GM23338 (cell line): ENCODE measurements around the gene DEK. TPM values are rescaled to one million over a fixed set of nuclear protein-coding genes. Genes with fewer than 3 reads are reported as not detected.

ENCODE experiments used
- ATAC-seq: fragments of 200-7000 bp; cut with Tn5 transposase; 3 replicates; pipeline ENCODE4 v1.9.1; 2020
- DNase-seq: peaks from one replicate; pipeline ENCODE4 v3.0.0-alpha.2; 2015; ENCODE audit warnings: low spot score
- H2AFZ ChIP-seq: fragments of 200-600 bp; sonication (generic); 2 replicates; pipeline ENCODE4 v1.8.0; 2016; ENCODE audit warnings: antibody characterized with exemption, mild to moderate bottlenecking, moderate library complexity
- H3F3A ChIP-seq: fragments of 200-600 bp; sonication (generic); replicated peaks from 2 replicates; pipeline ENCODE4 v1.8.0; 2017; ENCODE audit warnings: antibody characterized with exemption, mixed run types, low read depth
- H3K27ac ChIP-seq: fragments of 200-600 bp; sonication (generic); 2 replicates; pipeline ENCODE4 v1.6.1; 2016; ENCODE audit warnings: low read depth
- H3K27me3 ChIP-seq: fragments of 200-600 bp; sonication (generic); 2 replicates; pipeline ENCODE4 v1.8.0; 2016; ENCODE audit warnings: mild to moderate bottlenecking, mixed run types, moderate library complexity; ENCODE audit not compliant: insufficient read depth
- H3K36me3 ChIP-seq: fragments of 200-600 bp; sonication (generic); 2 replicates; pipeline ENCODE4 v1.8.0; 2016; ENCODE audit warnings: mild to moderate bottlenecking; ENCODE audit not compliant: insufficient read depth
- H3K4me1 ChIP-seq: fragments of 200-600 bp; sonication (generic); 2 replicates; pipeline ENCODE4 v1.8.0; 2016; ENCODE audit warnings: mild to moderate bottlenecking, moderate library complexity; ENCODE audit not compliant: insufficient read depth
- H3K4me2 ChIP-seq: fragments of 200-600 bp; sonication (generic); 2 replicates; pipeline ENCODE4 v1.7.1; 2017; ENCODE audit warnings: mixed run types
- H3K4me3 ChIP-seq: fragments of 200-600 bp; sonication (generic); 2 replicates; pipeline ENCODE4 v1.6.1; 2016; ENCODE audit warnings: mixed run types
- H3K79me2 ChIP-seq: fragments of 200-600 bp; sonication (generic); replicated peaks from 2 replicates; pipeline ENCODE4 v1.8.0; 2017; ENCODE audit warnings: mild to moderate bottlenecking; ENCODE audit not compliant: insufficient read depth
- H3K9me2 ChIP-seq: fragments of 200-600 bp; sonication (generic); 2 replicates; pipeline ENCODE4 v1.8.0; 2017; ENCODE audit not compliant: insufficient read depth
- H4K20me1 ChIP-seq: fragments of 200-600 bp; sonication (generic); replicated peaks from 2 replicates; pipeline ENCODE4 v1.8.0; 2017; ENCODE audit warnings: mild to moderate bottlenecking; ENCODE audit not compliant: insufficient read depth
- H3K27ac Mint-ChIP-seq: 2 replicates; pipeline ENCODE4 v1.8.0; 2020; ENCODE audit warnings: inconsistent platforms, mild to moderate bottlenecking, moderate library complexity, mixed read lengths
- H3K27me3 Mint-ChIP-seq: 3 replicates; pipeline ENCODE4 v1.8.0; 2022; ENCODE audit warnings: low read depth, mild to moderate bottlenecking, moderate library complexity, mixed read lengths, inconsistent platforms; ENCODE audit not compliant: insufficient read depth, poor library complexity
- H3K36me3 Mint-ChIP-seq: 3 replicates; pipeline ENCODE4 v1.8.0; 2021; ENCODE audit warnings: low read depth, mild to moderate bottlenecking, inconsistent platforms, moderate library complexity, mixed read lengths
- H3K4me1 Mint-ChIP-seq: 3 replicates; pipeline ENCODE4 v1.8.0; 2020; ENCODE audit warnings: mild to moderate bottlenecking, inconsistent platforms, mixed read lengths
- H3K4me3 Mint-ChIP-seq: 3 replicates; pipeline ENCODE4 v1.8.0; 2021; ENCODE audit warnings: moderate library complexity, mild to moderate bottlenecking, inconsistent platforms, mixed read lengths
- H3K9me3 Mint-ChIP-seq: 3 replicates; pipeline ENCODE4 v1.8.0; 2020; ENCODE audit warnings: moderate library complexity, mild to moderate bottlenecking, inconsistent platforms, mixed read lengths
- CTCF ChIP-seq, 2 experiments: fragments of 200-600 bp in 1 of 2; sonication (generic) in 1 of 2; conservative IDR thresholded peaks; 2 replicates each; pipeline versions ENCODE4 v1.5.1 to v1.6.1; 2016 to 2017; ENCODE audit warnings: antibody characterized with exemption in 2 of 2, low read depth in 2 of 2, mild to moderate bottlenecking in 2 of 2, moderate library complexity in 1 of 2
- ETS1 ChIP-seq: IDR thresholded peaks from 2 replicates; pipeline ENCODE4 v1.6.1; 2016; ENCODE audit warnings: antibody characterized with exemption
- EZH2 ChIP-seq: fragments of 200-600 bp; sonication (generic); IDR thresholded peaks from one replicate; pipeline ENCODE4 v1.8.0; 2017; ENCODE audit warnings: antibody characterized with exemption, mild to moderate bottlenecking, low read depth; ENCODE audit not compliant: unreplicated experiment
- EZH2phosphoT487 ChIP-seq: fragments of 200-600 bp; sonication (generic); IDR thresholded peaks from one replicate; pipeline ENCODE4 v1.8.1; 2018; ENCODE audit warnings: antibody characterized with exemption; ENCODE audit not compliant: unreplicated experiment
- POLR2AphosphoS5 ChIP-seq: IDR thresholded peaks from 2 replicates; pipeline ENCODE4 v1.6.1; 2016; ENCODE audit warnings: antibody characterized with exemption, low read depth
- polyA plus RNA-seq: library from polyadenylated mRNA; unstranded; fragments of >200 nt; fragmentation: Nextera tagmentation; extraction: Ambion mirVana; gene quantifications from 2 replicates; pipeline ENCODE4 v1.2.1, GENCODE V29; 2016
- total RNA-seq: library from RNA; depleted of rRNA; stranded (reverse); fragments of >200 nt; shearing (Covaris generic); gene quantifications from 2 replicates; pipeline ENCODE4 v1.2.3, GENCODE V29; 2014
- TF ChIP-seq, protein P1 (sequence below): IDR thresholded peaks from one replicate; pipeline ENCODE4 v1.6.1; 2018; ENCODE audit warnings: antibody characterized with exemption; ENCODE audit not compliant: unreplicated experiment

DEK gene
- total and polyA plus RNA-seq, 2 experiments from 2014 or later: 218 to 582 TPM

- H3K9me2 ChIP-seq: 0 out of 2 replicates have a peak, but pooled peaks cover 3% of the 10 kb centered on the region
- no peak overlapping the region for H3K4me3 ChIP-seq
- no peak overlapping the region for H3K27ac Mint-ChIP-seq
Measured at GRCh38 chr6:18268066-18268465, 3.7 kb upstream of the DEK start.

DNA sequence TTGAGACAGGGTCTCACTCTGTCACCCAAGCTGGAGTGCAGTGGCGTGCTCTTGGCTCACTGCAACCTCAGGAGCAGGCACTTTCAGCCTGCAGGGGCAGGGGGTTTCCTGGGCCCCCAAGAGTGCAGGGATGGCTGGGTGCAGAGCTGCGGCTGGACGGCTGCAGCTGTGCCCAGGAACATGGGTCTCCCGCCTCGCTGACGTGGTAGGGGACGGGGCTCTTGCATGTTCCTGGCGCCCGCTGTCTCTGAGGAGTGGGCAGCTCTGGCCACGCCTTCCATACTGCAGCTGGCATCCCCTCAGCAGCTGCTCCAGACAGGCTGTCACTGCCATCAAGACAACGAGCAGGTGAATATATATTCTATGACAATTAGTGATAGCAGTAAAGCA is 2.2 kb upstream of the DEK start:
- Histone ChIP-seq H3F3A (0 out of 2 replicates have a peak, but pooled peaks cover 6% of the 10 kb centered on the region), H2AFZ (no peak overlapping the region), H3K4me1 (peaks cover 18% of the 10 kb centered on the region), H3K9me2 (no peaks in the 10 kb centered on the region), H3K79me2 (peaks cover 25% of the 10 kb centered on the region), H3K27ac (no peak overlapping the region), H3K27me3 (peaks cover 7% of the 10 kb centered on the region; the same call in 1 of the 2 replicates), H3K4me3 (no peak overlapping the region), H4K20me1 (peaks cover 12% of the 10 kb centered on the region; the same call in 1 of the 2 replicates), H3K36me3 (no peaks in the 10 kb centered on the region; the same call in 1 of the 2 replicates), H3K4me2 (no peak overlapping the region)
- H3K4me1 Mint-ChIP-seq: peaks cover 17% of the 10 kb centered on the region
- H3K36me3 Mint-ChIP-seq: peaks cover 34% of the 10 kb centered on the region
- DNase-seq (no peak), ATAC-seq (no peak)
- peaks cover 14% of the 10 kb centered on the region for H3K9me3 Mint-ChIP-seq
- no peak for TF ChIP-seq EZH2
- TF ChIP-seq CTCF (conservative IDR thresholded peaks at IDR 0.05; ENCODE audit: low read depth in 2 of 2): no peak
- TF ChIP-seq POLR2AphosphoS5: no peak
- TF ChIP-seq ETS1: no peak
- TF ChIP-seq EZH2phosphoT487: no peak
- peaks cover 11% of the 10 kb centered on the region for H3K27me3 Mint-ChIP-seq
- H3K27ac Mint-ChIP-seq: no peak overlapping the region
- no peak overlapping the region for H3K4me3 Mint-ChIP-seq

More at GRCh38 chr6:18268066-18268465, 3.7 kb upstream of the DEK start:
- Histone ChIP-seq H3K79me2 (peaks cover 10% of the 10 kb centered on the region), H3F3A (0 out of 2 replicates have a peak, but pooled peaks cover 6% of the 10 kb centered on the region), H3K4me2 (no peak overlapping the region), H3K36me3 (no peaks in the 10 kb centered on the region), H4K20me1 (peaks cover 5% of the 10 kb centered on the region; the same call in 1 of the 2 replicates), H2AFZ (no peak overlapping the region), H3K4me1 (peaks cover 5% of the 10 kb centered on the region; the same call in 1 of the 2 replicates), H3K27me3 (peaks cover 7% of the 10 kb centered on the region; the same call in 1 of the 2 replicates), H3K27ac (no peak overlapping the region)
- peaks cover 19% of the 10 kb centered on the region for H3K36me3 Mint-ChIP-seq
- DNase-seq: no peak
- peaks cover 13% of the 10 kb centered on the region for H3K27me3 Mint-ChIP-seq
- peaks cover 7% of the 10 kb centered on the region; the same call in 1 of the 3 replicates for H3K4me1 Mint-ChIP-seq
- H3K4me3 Mint-ChIP-seq: no peak overlapping the region
- TF ChIP-seq, protein P1, sequence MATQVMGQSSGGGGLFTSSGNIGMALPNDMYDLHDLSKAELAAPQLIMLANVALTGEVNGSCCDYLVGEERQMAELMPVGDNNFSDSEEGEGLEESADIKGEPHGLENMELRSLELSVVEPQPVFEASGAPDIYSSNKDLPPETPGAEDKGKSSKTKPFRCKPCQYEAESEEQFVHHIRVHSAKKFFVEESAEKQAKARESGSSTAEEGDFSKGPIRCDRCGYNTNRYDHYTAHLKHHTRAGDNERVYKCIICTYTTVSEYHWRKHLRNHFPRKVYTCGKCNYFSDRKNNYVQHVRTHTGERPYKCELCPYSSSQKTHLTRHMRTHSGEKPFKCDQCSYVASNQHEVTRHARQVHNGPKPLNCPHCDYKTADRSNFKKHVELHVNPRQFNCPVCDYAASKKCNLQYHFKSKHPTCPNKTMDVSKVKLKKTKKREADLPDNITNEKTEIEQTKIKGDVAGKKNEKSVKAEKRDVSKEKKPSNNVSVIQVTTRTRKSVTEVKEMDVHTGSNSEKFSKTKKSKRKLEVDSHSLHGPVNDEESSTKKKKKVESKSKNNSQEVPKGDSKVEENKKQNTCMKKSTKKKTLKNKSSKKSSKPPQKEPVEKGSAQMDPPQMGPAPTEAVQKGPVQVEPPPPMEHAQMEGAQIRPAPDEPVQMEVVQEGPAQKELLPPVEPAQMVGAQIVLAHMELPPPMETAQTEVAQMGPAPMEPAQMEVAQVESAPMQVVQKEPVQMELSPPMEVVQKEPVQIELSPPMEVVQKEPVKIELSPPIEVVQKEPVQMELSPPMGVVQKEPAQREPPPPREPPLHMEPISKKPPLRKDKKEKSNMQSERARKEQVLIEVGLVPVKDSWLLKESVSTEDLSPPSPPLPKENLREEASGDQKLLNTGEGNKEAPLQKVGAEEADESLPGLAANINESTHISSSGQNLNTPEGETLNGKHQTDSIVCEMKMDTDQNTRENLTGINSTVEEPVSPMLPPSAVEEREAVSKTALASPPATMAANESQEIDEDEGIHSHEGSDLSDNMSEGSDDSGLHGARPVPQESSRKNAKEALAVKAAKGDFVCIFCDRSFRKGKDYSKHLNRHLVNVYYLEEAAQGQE: no peak
- no peak for TF ChIP-seq POLR2AphosphoS5
- ATAC-seq: no peak
- H3K9me3 Mint-ChIP-seq: peaks cover 14% of the 10 kb centered on the region
